NB4 (cell line): ENCODE measurements around the gene ECT2.

Experiments used
- POLR2A ChIP-seq: IDR thresholded peaks from 2 replicates; pipeline ENCODE4 v1.6.1; 2011; ENCODE audit warnings: mild to moderate bottlenecking; ENCODE audit not compliant: insufficient read length; ENCODE audit errors: extremely low read depth
- TF ChIP-seq, protein P1 (sequence below): IDR thresholded peaks from one replicate; pipeline ENCODE4 v1.5.1; 2012; ENCODE audit warnings: low read depth, low read length
- TF ChIP-seq, protein P2 (sequence below): IDR thresholded peaks from 2 replicates; pipeline ENCODE4 v1.6.1; 2011; ENCODE audit warnings: low read depth, low read length

DNA sequence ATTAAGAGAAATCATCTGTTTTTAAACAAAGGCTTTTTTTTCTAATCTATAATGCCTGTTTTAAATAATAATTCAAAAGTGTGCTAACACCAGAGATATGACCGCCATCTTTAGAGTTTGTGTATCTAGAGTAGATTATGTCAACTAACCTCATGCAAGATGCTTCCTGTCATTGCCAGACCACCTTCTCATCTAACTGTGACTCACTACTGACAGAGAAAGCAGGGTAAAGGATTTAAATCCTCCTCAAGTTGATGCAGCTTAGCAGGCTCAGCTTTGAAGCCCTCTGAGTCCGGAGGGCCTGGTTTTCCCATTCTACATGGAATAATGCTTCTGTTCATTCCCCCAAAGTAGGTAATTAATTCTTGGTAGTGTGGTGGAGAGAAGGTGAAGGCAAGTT is 108.5 kb downstream of the ECT2 start:
- no peak for TF ChIP-seq POLR2A
- TF ChIP-seq, protein P1, sequence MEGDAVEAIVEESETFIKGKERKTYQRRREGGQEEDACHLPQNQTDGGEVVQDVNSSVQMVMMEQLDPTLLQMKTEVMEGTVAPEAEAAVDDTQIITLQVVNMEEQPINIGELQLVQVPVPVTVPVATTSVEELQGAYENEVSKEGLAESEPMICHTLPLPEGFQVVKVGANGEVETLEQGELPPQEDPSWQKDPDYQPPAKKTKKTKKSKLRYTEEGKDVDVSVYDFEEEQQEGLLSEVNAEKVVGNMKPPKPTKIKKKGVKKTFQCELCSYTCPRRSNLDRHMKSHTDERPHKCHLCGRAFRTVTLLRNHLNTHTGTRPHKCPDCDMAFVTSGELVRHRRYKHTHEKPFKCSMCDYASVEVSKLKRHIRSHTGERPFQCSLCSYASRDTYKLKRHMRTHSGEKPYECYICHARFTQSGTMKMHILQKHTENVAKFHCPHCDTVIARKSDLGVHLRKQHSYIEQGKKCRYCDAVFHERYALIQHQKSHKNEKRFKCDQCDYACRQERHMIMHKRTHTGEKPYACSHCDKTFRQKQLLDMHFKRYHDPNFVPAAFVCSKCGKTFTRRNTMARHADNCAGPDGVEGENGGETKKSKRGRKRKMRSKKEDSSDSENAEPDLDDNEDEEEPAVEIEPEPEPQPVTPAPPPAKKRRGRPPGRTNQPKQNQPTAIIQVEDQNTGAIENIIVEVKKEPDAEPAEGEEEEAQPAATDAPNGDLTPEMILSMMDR: no peak
- TF ChIP-seq, protein P2, sequence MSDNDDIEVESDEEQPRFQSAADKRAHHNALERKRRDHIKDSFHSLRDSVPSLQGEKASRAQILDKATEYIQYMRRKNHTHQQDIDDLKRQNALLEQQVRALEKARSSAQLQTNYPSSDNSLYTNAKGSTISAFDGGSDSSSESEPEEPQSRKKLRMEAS: no peak
